ENCODE results near the gene SERPINA4. TPM values are rescaled to one million over a fixed set of nuclear protein-coding genes. Genes with fewer than 3 reads are reported as not detected.

The SERPINA4 gene
- total and polyA plus RNA-seq, 2 of the 13 experiments (the other 11 are each of a cell fraction or from before 2014, with no cell fraction given): 39.1 to 57.8 TPM

GRCh38 chr14:94615823-94616570, 54.8 kb downstream of the SERPINA4 start (continued):
- TF ChIP-seq MNT (IDR thresholded peaks at IDR 0.05) (no peak), ZNF547 (CRISPR knock-in tag; IDR thresholded peaks at IDR 0.05) (0 out of 2 replicates have a peak, but pooled peaks have one; percentile 24), ZBTB34 (CRISPR knock-in tag; IDR thresholded peaks at IDR 0.05) (no peak), ZNF609 (CRISPR knock-in tag; IDR thresholded peaks at IDR 0.05; ENCODE audit: borderline replicate concordance) (no peak), ZNF687 (CRISPR knock-in tag; IDR thresholded peaks at IDR 0.05) (peak; percentile 47), NCOA1 (CRISPR knock-in tag; IDR thresholded peaks at IDR 0.05) (no peak), PHF8 (CRISPR knock-in tag; IDR thresholded peaks at IDR 0.05) (no peak), SUZ12 (IDR thresholded peaks at IDR 0.05; ENCODE audit: low read depth, low read length) (no peak), BCLAF1 (IDR thresholded peaks at IDR 0.05) (no peak), MXI1 (IDR thresholded peaks at IDR 0.05; ENCODE audit: borderline replicate concordance, low read depth, low read length) (no peak), RFX1 (IDR thresholded peaks at IDR 0.05) (no peak), SP2 (CRISPR knock-in tag; IDR thresholded peaks at IDR 0.05) (no peak), ZNF580 (CRISPR knock-in tag; IDR thresholded peaks at IDR 0.05; ENCODE audit: borderline replicate concordance, low read depth) (0 out of 2 replicates have a peak, but pooled peaks have one; percentile 12)

Data from HepG2 (cell line).